Measurements from ENCODE around the gene A2ML1.

GRCh38 chr12:8894378-8894777, 72.0 kb downstream of the A2ML1 start:
- TF ChIP-seq CTCF (IDR thresholded peaks at IDR 0.05), result no peak
- TF ChIP-seq EP300 (IDR thresholded peaks at IDR 0.05; ENCODE audit: low read depth), result no peak
- no peak for TF ChIP-seq POLR2A (IDR thresholded peaks at IDR 0.05)
- TF ChIP-seq POLR2AphosphoS5 (IDR thresholded peaks at IDR 0.05), result no peak
